Nasal cavity respiratory epithelium epithelial cell of viscerocranial mucosa (primary cell): ENCODE results near the gene XAGE1A. TPM values are rescaled to one million over a fixed set of nuclear protein-coding genes. Genes with fewer than 3 reads are reported as not detected.

Experiments
- total RNA-seq: library from RNA; depleted of rRNA; stranded (reverse); fragments of >200 nt; gene quantifications from 2 replicates; pipeline ENCODE4 v1.2.3, GENCODE V29; 2014

The XAGE1A gene, protein sequence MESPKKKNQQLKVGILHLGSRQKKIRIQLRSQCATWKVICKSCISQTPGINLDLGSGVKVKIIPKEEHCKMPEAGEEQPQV
- total RNA-seq: not detected in 2 replicates

GRCh38 chrX:52495545-52496418 is at the start of gene XAGE1A:
Gene XAGE1A, plus strand, starts transcription at chrX:52495808. Its CDS starts 1,554 bp downstream, at chrX:52497362.

DNA sequence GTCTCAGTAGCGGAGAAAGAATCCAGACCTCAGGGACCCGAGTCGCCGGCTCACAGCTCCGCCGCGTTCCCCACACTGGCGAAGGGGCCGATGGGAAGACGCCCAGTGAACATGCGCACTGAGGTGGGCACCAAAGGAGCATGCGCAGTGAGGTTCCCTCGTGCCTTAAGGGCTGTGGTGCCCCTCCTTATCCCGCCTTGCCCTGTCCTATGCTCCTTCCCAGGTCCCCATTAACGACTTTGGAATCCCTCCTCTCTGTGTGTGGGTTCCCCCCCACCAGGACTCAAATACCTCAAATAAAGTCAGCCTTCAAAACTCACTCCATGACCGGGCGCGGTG is 21.3 kb downstream of the XAGE1A start, which contains the start of gene XAGE1B:
TSS of gene XAGE1B (minus strand) at position 77 of the 339 bp plus-strand sequence. CDS start 1,536 bp downstream, outside the sequence.

Other genes with a start within 250 kb of the XAGE1A start
- gene XAGE2, start 126.8 kb upstream of the XAGE1A start, total RNA-seq: not detected in 2 replicates
- gene XAGE1B, start 21.3 kb downstream of the XAGE1A start, total RNA-seq: not detected in 2 replicates
- not detected in 2 replicates for gene SSX7, start 159.1 kb downstream of the XAGE1A start, total RNA-seq
- not detected in 2 replicates for gene SSX2, start 211.4 kb downstream of the XAGE1A start, total RNA-seq